NCI-H748 (cell line): Measurements from ENCODE around the gene FAM193A.
"Not testable (repeated sequence)": the region's sequence is repeated elsewhere in the genome, so short reads cannot be mapped to it uniquely, and the experiment has no call there.

ENCODE experiments used
- DNase-seq: peaks from one replicate; lab custom pipeline; 2025; ENCODE audit not compliant: unreplicated experiment; lab: John Stamatoyannopoulos, UW

Gene FAM193A

GRCh38 chr4:2767046-2767704 lies 230.7 kb downstream of the FAM193A start:
- no peak for DNase-seq

DNA sequence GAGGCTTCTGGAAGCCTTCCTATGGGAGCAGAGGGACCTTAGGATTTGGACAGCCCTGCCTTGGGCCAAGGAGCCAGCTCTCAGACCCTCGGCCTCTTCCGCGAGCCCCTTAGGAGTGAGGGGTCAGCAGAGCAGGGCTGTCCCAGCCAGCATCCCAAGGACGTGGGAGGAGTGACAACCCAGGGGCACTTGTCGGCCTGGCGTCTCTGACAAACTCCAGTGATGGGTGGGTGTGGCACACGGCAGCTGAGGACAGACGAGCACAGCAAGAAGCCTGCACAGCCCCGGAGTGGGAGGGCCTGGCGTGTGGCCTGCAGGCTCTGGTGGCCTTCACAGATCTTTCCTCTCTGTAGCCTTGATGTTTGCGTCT lies 231.2 kb downstream of the FAM193A start:
- no peak for DNase-seq

GRCh38 chr4:2768124-2768523 lies 231.7 kb downstream of the FAM193A start:
- DNase-seq: no peak

DNA sequence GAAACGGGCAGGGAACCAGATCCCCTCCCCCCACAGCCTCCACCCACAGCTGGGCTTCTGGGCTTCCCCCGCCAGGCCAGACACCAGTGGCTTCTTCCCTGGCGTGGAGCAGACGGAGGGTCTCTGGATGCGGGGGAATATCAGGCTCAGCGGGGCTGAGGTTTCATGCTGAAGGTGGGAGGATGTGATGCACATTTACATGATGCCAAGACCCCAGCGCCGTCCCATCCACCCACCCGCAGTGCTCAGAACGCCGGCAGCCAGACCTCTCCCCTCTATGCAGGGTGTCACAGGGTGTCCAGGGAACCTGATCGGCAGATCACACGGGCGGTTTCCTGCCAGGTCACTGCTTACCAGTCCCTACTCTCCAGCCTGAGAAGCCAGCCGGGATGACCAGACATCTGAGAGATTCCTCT lies 232.5 kb downstream of the FAM193A start:
- no peak for DNase-seq

- DNase-seq: no peak
Measured at GRCh38 chr4:2771264-2771663, 234.8 kb downstream of the FAM193A start.

- DNase-seq: not testable (repeated sequence)
Measured at GRCh38 chr4:2780643-2781042, 244.2 kb downstream of the FAM193A start.

DNA sequence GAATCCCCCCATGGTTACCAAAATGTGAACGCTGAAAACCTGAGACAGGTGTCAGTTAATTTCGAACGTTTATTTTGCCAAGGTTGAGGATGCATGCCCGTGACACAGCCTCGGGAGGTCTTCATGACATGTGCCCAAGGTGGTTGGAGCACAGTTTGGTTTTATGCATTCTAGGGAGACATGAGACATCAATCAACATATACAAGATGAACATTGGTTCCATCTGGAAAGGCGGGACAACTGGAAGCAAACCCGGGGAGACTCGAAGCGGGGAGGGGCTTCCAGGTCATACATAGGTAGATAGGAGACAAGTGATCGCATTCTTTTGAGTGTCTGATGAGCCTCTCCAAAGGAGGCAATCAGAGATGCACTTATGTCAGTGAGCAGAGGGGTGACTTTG lies 245.5 kb downstream of the FAM193A start:
- DNase-seq: no peak
